H9 (cell line): ENCODE results near the gene SYK. TPM values are rescaled to one million over a fixed set of nuclear protein-coding genes. Genes with fewer than 3 reads are reported as not detected.
A peak's percentile ranks its signal among the peaks of the same experiment; 100 is the strongest.

ENCODE experiments used
- DNase-seq: peaks from one replicate; pipeline ENCODE4 v3.0.0-alpha.2; 2017
- H2AFZ ChIP-seq: one replicate; pipeline ENCODE4 v1.6.1; 2013; ENCODE audit warnings: mild to moderate bottlenecking, low read length, control low read depth, moderate library complexity
- H2AK5ac ChIP-seq: 2 replicates; pipeline ENCODE4 v1.6.1; 2013; ENCODE audit warnings: low read length, control low read depth, mixed read lengths; ENCODE audit not compliant: insufficient read length
- H2BK120ac ChIP-seq: one replicate; pipeline ENCODE4 v1.6.1; 2013; ENCODE audit warnings: low read depth, mild to moderate bottlenecking, low read length, control low read depth, inconsistent platforms; ENCODE audit not compliant: poor library complexity, severe bottlenecking
- H2BK12ac ChIP-seq: 2 replicates; pipeline ENCODE4 v1.6.1; 2013; ENCODE audit warnings: low read length, control low read depth, mixed read lengths, low read depth; ENCODE audit not compliant: insufficient read length
- H2BK15ac ChIP-seq: 2 replicates; pipeline ENCODE4 v1.6.1; 2013; ENCODE audit warnings: low read depth, low read length, control low read depth
- H2BK20ac ChIP-seq: one replicate; pipeline ENCODE4 v1.6.1; 2013; ENCODE audit warnings: low read depth, mild to moderate bottlenecking, low read length, control low read depth, inconsistent platforms; ENCODE audit not compliant: poor library complexity, severe bottlenecking
- H2BK5ac ChIP-seq: 2 replicates; pipeline ENCODE4 v1.6.1; 2013; ENCODE audit warnings: low read length, control low read depth, mixed read lengths; ENCODE audit not compliant: insufficient read length
- H3K14ac ChIP-seq: 2 replicates; pipeline ENCODE4 v1.6.1; 2013; ENCODE audit warnings: low read length, control low read depth; ENCODE audit not compliant: insufficient read depth
- H3K18ac ChIP-seq: 2 replicates; pipeline ENCODE4 v1.6.1; 2013; ENCODE audit warnings: low read depth, mild to moderate bottlenecking, mixed read lengths, low read length, control low read depth; ENCODE audit not compliant: insufficient read length
- H3K23ac ChIP-seq: 2 replicates; pipeline ENCODE4 v1.6.1; 2013; ENCODE audit warnings: low read length, control low read depth, mixed read lengths, low read depth; ENCODE audit not compliant: insufficient read length
- H3K23me2 ChIP-seq: 2 replicates; pipeline ENCODE4 v1.6.1; 2013; ENCODE audit warnings: low read depth, mild to moderate bottlenecking, mixed read lengths, low read length, control low read depth; ENCODE audit not compliant: insufficient read length, poor library complexity, severe bottlenecking
- H3K27ac ChIP-seq: 2 replicates; pipeline ENCODE4 v1.5.1; 2013; ENCODE audit warnings: low read length, control low read depth, mixed read lengths, low read depth; ENCODE audit not compliant: insufficient read length
- H3K27me3 ChIP-seq: 2 replicates; pipeline ENCODE4 v1.6.1; 2013; ENCODE audit warnings: low read length, control low read depth, inconsistent platforms; ENCODE audit not compliant: insufficient read depth
- H3K4ac ChIP-seq: 2 replicates; pipeline ENCODE4 v1.6.1; 2013; ENCODE audit warnings: low read depth, mild to moderate bottlenecking, control low read depth, inconsistent platforms, low read length, moderate library complexity
- H3K4me1 ChIP-seq: 2 replicates; pipeline ENCODE4 v1.6.1; 2013; ENCODE audit warnings: low read length, control low read depth, inconsistent platforms; ENCODE audit not compliant: insufficient read depth
- H3K4me2 ChIP-seq: 2 replicates; pipeline ENCODE4 v1.6.1; 2013; ENCODE audit warnings: low read length, control low read depth, mixed read lengths; ENCODE audit not compliant: insufficient read length, insufficient read depth
- H3K56ac ChIP-seq: 2 replicates; pipeline ENCODE4 v1.6.1; 2013; ENCODE audit warnings: low read depth, mild to moderate bottlenecking, mixed read lengths, low read length, control low read depth; ENCODE audit not compliant: insufficient read length
- H3K79me1 ChIP-seq: 2 replicates; pipeline ENCODE4 v1.6.1; 2013; ENCODE audit warnings: low read depth, mild to moderate bottlenecking, moderate library complexity, low read length, control low read depth, inconsistent platforms; ENCODE audit not compliant: insufficient read depth, poor library complexity, severe bottlenecking
- H3K79me2 ChIP-seq: 2 replicates; pipeline ENCODE4 v1.6.1; 2013; ENCODE audit warnings: low read length, control low read depth, inconsistent platforms; ENCODE audit not compliant: insufficient read depth
- H3K9ac ChIP-seq: 2 replicates; pipeline ENCODE4 v1.6.1; 2013; ENCODE audit warnings: low read length, control low read depth, mixed read lengths; ENCODE audit not compliant: insufficient read length; ENCODE audit errors: extremely low read depth
- H3K9me3 ChIP-seq: one replicate; pipeline ENCODE4 v1.6.1; 2013; ENCODE audit warnings: low read depth, low read length, inconsistent platforms; ENCODE audit not compliant: control insufficient read depth
- H3T11ph ChIP-seq: one replicate; pipeline ENCODE4 v1.6.1; 2013; ENCODE audit warnings: mild to moderate bottlenecking, low read length, control low read depth, inconsistent platforms
- H4K20me1 ChIP-seq: one replicate; pipeline ENCODE4 v1.6.1; 2013; ENCODE audit not compliant: control insufficient read depth, insufficient read length, insufficient read depth
- H4K5ac ChIP-seq: 2 replicates; pipeline ENCODE4 v1.6.1; 2013; ENCODE audit warnings: low read depth, mild to moderate bottlenecking, mixed read lengths, low read length, control low read depth; ENCODE audit not compliant: insufficient read length
- H4K8ac ChIP-seq: replicated peaks from 2 replicates; pipeline ENCODE4 v1.6.1; 2013; ENCODE audit warnings: low read length, control low read depth, mixed read lengths, low read depth; ENCODE audit not compliant: insufficient read length
- H4K91ac ChIP-seq: 2 replicates; pipeline ENCODE4 v1.6.1; 2013; ENCODE audit warnings: low read depth, mild to moderate bottlenecking, moderate library complexity, mixed read lengths, low read length, control low read depth; ENCODE audit not compliant: insufficient read length
- H3K27ac Mint-ChIP-seq, 3 experiments: 2 replicates in 2 of 3; 3 replicates in 1 of 3; pipeline ENCODE4 v1.8.0; 2020 to 2021; ENCODE audit warnings: mixed read lengths in 3 of 3, mild to moderate bottlenecking in 1 of 3, moderate library complexity in 1 of 3
- H3K27me3 Mint-ChIP-seq: 2 replicates; pipeline ENCODE4 v1.8.0; 2021; ENCODE audit warnings: low read depth, mild to moderate bottlenecking, moderate library complexity, mixed read lengths
- H3K36me3 Mint-ChIP-seq, 3 experiments: 2 replicates in 2 of 3; 3 replicates in 1 of 3; pipeline ENCODE4 v1.8.0; 2020 to 2021; ENCODE audit warnings: low read depth in 3 of 3, mixed read lengths in 3 of 3; ENCODE audit not compliant: insufficient read depth in 1 of 3
- H3K4me1 Mint-ChIP-seq, 2 experiments: 2 replicates each; pipeline ENCODE4 v1.8.0; 2020; ENCODE audit warnings: mixed read lengths in 2 of 2
- H3K4me3 Mint-ChIP-seq, 2 experiments: 2 replicates in 1 of 2; 3 replicates in 1 of 2; pipeline ENCODE4 v1.8.0; 2020 to 2021; ENCODE audit warnings: mild to moderate bottlenecking in 2 of 2, mixed read lengths in 2 of 2, moderate library complexity in 1 of 2
- H3K9me3 Mint-ChIP-seq, 2 experiments: 2 replicates in 1 of 2; 3 replicates in 1 of 2; pipeline ENCODE4 v1.8.0; 2020; ENCODE audit warnings: mild to moderate bottlenecking in 2 of 2, mixed read lengths in 2 of 2, moderate library complexity in 1 of 2
- WGBS: extraction: QIAGEN DNeasy Blood & Tissue Kit; methylation state at CpG from one replicate; pipeline ENCODE4 v1.1.7; 2013; ENCODE audit warnings: missing lambda C conversion rate, low lambda C conversion rate, mixed read lengths; ENCODE audit not compliant: insufficient read length; ENCODE audit errors: extremely low coverage; 5-methylcytosine and 5-hydroxymethylcytosine counted together
- total RNA-seq: library from RNA; stranded (reverse); gene quantifications from 2 replicates; pipeline ENCODE4 v1.2.1, GENCODE V29; 2021
- TF ChIP-seq, protein P1 (sequence below): fragments of 200-600 bp; sonication (generic); conservative IDR thresholded peaks from 3 replicates; pipeline ENCODE4 v1.8.0; 2021; ENCODE audit warnings: antibody characterized with exemption, mild to moderate bottlenecking

The SYK gene
- total RNA-seq, 1 experiment from 2014 or later: 7.9 TPM

GRCh38 chr9:90894986-90895687 lies 93.5 kb downstream of the SYK start:
- H3K4me3 Mint-ChIP-seq: no peak overlapping the region

More at GRCh38 chr9:90894986-90895687, 93.5 kb downstream of the SYK start:
- Mint-ChIP-seq H3K27ac (no peak overlapping the region), H3K27me3 (no peaks in the 10 kb centered on the region), H3K36me3 (no peaks in the 10 kb centered on the region), H3K9me3 (peaks cover 0 to 2% of the 10 kb centered on the region in 2 experiments; a peak in 2 of 5 replicates), H3K4me1 (peaks cover 60 to 65% of the 10 kb centered on the region in 2 experiments)
- no peak overlapping the region for H2BK5ac ChIP-seq
- H3K14ac ChIP-seq: no peak overlapping the region
- H3K79me1 ChIP-seq: no peaks in the 10 kb centered on the region
- no peak overlapping the region for H3K4me2 ChIP-seq
- H3K23me2 ChIP-seq: no peaks in the 10 kb centered on the region
- H3K4me1 ChIP-seq: no peaks in the 10 kb centered on the region
- H3K79me2 ChIP-seq: no peaks in the 10 kb centered on the region
- no peak overlapping the region for H2BK120ac ChIP-seq
- no CpG with 5 or more reads among the region's 16 CpGs for WGBS
- no peak overlapping the region for H3T11ph ChIP-seq
- H2BK20ac ChIP-seq: no peak overlapping the region
- H2BK15ac ChIP-seq: no peak overlapping the region
- TF ChIP-seq, protein P1, sequence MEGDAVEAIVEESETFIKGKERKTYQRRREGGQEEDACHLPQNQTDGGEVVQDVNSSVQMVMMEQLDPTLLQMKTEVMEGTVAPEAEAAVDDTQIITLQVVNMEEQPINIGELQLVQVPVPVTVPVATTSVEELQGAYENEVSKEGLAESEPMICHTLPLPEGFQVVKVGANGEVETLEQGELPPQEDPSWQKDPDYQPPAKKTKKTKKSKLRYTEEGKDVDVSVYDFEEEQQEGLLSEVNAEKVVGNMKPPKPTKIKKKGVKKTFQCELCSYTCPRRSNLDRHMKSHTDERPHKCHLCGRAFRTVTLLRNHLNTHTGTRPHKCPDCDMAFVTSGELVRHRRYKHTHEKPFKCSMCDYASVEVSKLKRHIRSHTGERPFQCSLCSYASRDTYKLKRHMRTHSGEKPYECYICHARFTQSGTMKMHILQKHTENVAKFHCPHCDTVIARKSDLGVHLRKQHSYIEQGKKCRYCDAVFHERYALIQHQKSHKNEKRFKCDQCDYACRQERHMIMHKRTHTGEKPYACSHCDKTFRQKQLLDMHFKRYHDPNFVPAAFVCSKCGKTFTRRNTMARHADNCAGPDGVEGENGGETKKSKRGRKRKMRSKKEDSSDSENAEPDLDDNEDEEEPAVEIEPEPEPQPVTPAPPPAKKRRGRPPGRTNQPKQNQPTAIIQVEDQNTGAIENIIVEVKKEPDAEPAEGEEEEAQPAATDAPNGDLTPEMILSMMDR: peak; percentile 79
- H3K4ac ChIP-seq: no peak overlapping the region
- H3K9ac ChIP-seq: no peak overlapping the region
- H3K23ac ChIP-seq: no peak overlapping the region
- H4K91ac ChIP-seq: no peak overlapping the region
- no peak overlapping the region for H4K5ac ChIP-seq
- no peak overlapping the region for H4K8ac ChIP-seq
- H3K18ac ChIP-seq: no peak overlapping the region
- DNase-seq: peak; percentile 59
- H2AFZ ChIP-seq: no peak overlapping the region
- H4K20me1 ChIP-seq: no peaks in the 10 kb centered on the region
- H3K27ac ChIP-seq: no peak overlapping the region
- no peak overlapping the region for H2AK5ac ChIP-seq
- no peaks in the 10 kb centered on the region for H3K9me3 ChIP-seq
- H3K27me3 ChIP-seq: no peaks in the 10 kb centered on the region
- H3K56ac ChIP-seq: no peak overlapping the region
- H2BK12ac ChIP-seq: no peak overlapping the region
